ENCODE measurements around the gene PTGFRN.
"Not testable (repeated sequence)": the region's sequence is repeated elsewhere in the genome, so short reads cannot be mapped to it uniquely, and the experiment has no call there.

Gene PTGFRN

GRCh38 chr1:116909512-116910378 is at the start of gene PTGFRN:
PTGFRN (plus strand) TSS chr1:116909916; CDS start chr1:116910204, 288 bp downstream.
- H3K27ac ChIP-seq (ENCODE audit: low read depth, low read length), result peak within 1 kb of the TSS; percentile 79
- peak within 1 kb of the TSS; percentile 68 for H3K9ac ChIP-seq (ENCODE audit: low read length)
- peaks cover 19% of the 10 kb centered on the region for H3K4me1 ChIP-seq (ENCODE audit: control insufficient read depth, insufficient read depth, low read length)
- no peaks in the 10 kb centered on the region for H3K27me3 ChIP-seq (ENCODE audit: control insufficient read depth, insufficient read depth, low read length)
- H3K4me3 ChIP-seq (ENCODE audit: low read length), result peak within 1 kb of the TSS; percentile 81
- no peaks in the 10 kb centered on the region for H3K36me3 ChIP-seq (ENCODE audit: control insufficient read depth, insufficient read depth, low read length)

GRCh38 chr1:116860167-116860566 is 49.5 kb upstream of the PTGFRN start:
- H3K27me3 ChIP-seq (ENCODE audit: control insufficient read depth, insufficient read depth, low read length); H3K4me3 ChIP-seq (ENCODE audit: low read length): not testable (repeated sequence)

GRCh38 chr1:116861137-116861536 is 48.6 kb upstream of the PTGFRN start:
- Histone ChIP-seq H3K36me3 (ENCODE audit: control insufficient read depth, insufficient read depth, low read length) (no peaks in the 10 kb centered on the region), H3K4me1 (ENCODE audit: control insufficient read depth, insufficient read depth, low read length) (peaks cover 2% of the 10 kb centered on the region), H3K9ac (ENCODE audit: low read length) (no peak overlapping the region), H3K4me3 (ENCODE audit: low read length) (no peak overlapping the region), H3K27me3 (ENCODE audit: control insufficient read depth, insufficient read depth, low read length) (no peaks in the 10 kb centered on the region), H3K27ac (ENCODE audit: low read depth, low read length) (no peak overlapping the region)

More at GRCh38 chr1:116860167-116860566, 49.5 kb upstream of the PTGFRN start:
- H3K9ac ChIP-seq (ENCODE audit: low read length); H3K36me3 ChIP-seq (ENCODE audit: control insufficient read depth, insufficient read depth, low read length); H3K27ac ChIP-seq (ENCODE audit: low read depth, low read length): not testable (repeated sequence)
- peaks cover 11% of the 10 kb centered on the region for H3K4me1 ChIP-seq (ENCODE audit: control insufficient read depth, insufficient read depth, low read length)

GRCh38 chr1:116863031-116863430 is 46.7 kb upstream of the PTGFRN start:
- not testable (repeated sequence) for H3K4me3 ChIP-seq (ENCODE audit: low read length); H3K9ac ChIP-seq (ENCODE audit: low read length); H3K4me1 ChIP-seq (ENCODE audit: control insufficient read depth, insufficient read depth, low read length); H3K27ac ChIP-seq (ENCODE audit: low read depth, low read length); H3K36me3 ChIP-seq (ENCODE audit: control insufficient read depth, insufficient read depth, low read length); H3K27me3 ChIP-seq (ENCODE audit: control insufficient read depth, insufficient read depth, low read length)

- H3K27ac ChIP-seq (ENCODE audit: low read depth, low read length); H3K4me3 ChIP-seq (ENCODE audit: low read length); H3K4me1 ChIP-seq (ENCODE audit: control insufficient read depth, insufficient read depth, low read length); H3K27me3 ChIP-seq (ENCODE audit: control insufficient read depth, insufficient read depth, low read length); H3K36me3 ChIP-seq (ENCODE audit: control insufficient read depth, insufficient read depth, low read length); H3K9ac ChIP-seq (ENCODE audit: low read length): not testable (repeated sequence)
Measured at GRCh38 chr1:116866478-116866877, 43.2 kb upstream of the PTGFRN start.

DNA sequence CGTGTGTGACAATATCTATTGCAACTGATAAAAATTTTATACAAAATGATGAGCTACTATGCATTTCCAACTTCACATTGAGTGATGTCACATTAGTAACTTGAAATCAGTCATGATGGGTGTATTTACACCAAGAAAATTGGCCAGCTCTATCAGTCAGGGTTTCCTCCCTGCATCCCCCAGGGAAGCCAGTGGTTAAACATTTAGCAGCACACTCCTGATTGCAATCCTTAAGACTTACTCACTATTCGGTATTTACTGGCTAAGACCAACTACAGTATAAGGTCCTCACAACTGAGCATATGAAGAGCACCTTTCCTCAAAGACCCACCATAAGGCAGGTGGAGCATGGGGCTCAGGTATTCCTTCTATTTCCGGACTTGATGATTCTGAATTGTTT is 41.3 kb upstream of the PTGFRN start:
- Histone ChIP-seq H3K4me1 (ENCODE audit: control insufficient read depth, insufficient read depth, low read length) (no peaks in the 10 kb centered on the region), H3K9ac (ENCODE audit: low read length) (no peak overlapping the region), H3K36me3 (ENCODE audit: control insufficient read depth, insufficient read depth, low read length) (no peaks in the 10 kb centered on the region), H3K27ac (ENCODE audit: low read depth, low read length) (no peak overlapping the region), H3K27me3 (ENCODE audit: control insufficient read depth, insufficient read depth, low read length) (no peaks in the 10 kb centered on the region), H3K4me3 (ENCODE audit: low read length) (no peak overlapping the region)

GRCh38 chr1:116869611-116870010 is 40.1 kb upstream of the PTGFRN start:
- H3K4me3 ChIP-seq (ENCODE audit: low read length), result no peak overlapping the region
- H3K27me3 ChIP-seq (ENCODE audit: control insufficient read depth, insufficient read depth, low read length), result no peaks in the 10 kb centered on the region
- no peaks in the 10 kb centered on the region for H3K4me1 ChIP-seq (ENCODE audit: control insufficient read depth, insufficient read depth, low read length)
- no peak overlapping the region for H3K9ac ChIP-seq (ENCODE audit: low read length)
- no peak overlapping the region for H3K27ac ChIP-seq (ENCODE audit: low read depth, low read length)
- H3K36me3 ChIP-seq (ENCODE audit: control insufficient read depth, insufficient read depth, low read length), result no peaks in the 10 kb centered on the region

- Histone ChIP-seq H3K4me1 (ENCODE audit: control insufficient read depth, insufficient read depth, low read length) (no peaks in the 10 kb centered on the region), H3K36me3 (ENCODE audit: control insufficient read depth, insufficient read depth, low read length) (no peaks in the 10 kb centered on the region), H3K27ac (ENCODE audit: low read depth, low read length) (no peak overlapping the region), H3K9ac (ENCODE audit: low read length) (no peak overlapping the region), H3K27me3 (ENCODE audit: control insufficient read depth, insufficient read depth, low read length) (no peaks in the 10 kb centered on the region), H3K4me3 (ENCODE audit: low read length) (no peak overlapping the region)
Measured at GRCh38 chr1:116870300-116870699, 39.4 kb upstream of the PTGFRN start.

DNA sequence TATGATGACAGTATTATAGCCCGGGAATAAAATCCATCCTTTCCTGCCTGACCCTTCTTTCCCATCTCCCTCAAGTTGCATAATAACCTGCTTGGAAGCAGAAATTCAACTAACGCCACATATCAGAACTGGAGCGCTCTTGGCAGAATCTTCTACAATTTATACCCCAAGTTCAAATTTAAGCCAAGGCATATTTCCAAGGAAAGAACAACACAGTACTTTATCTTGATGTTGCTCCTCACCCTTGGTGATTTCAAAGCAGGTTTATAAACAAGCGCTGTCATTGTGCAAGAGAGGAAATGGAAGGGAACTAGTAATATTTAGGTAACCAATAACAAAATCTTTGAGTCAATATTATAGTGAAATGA is 38.0 kb upstream of the PTGFRN start:
- no peak overlapping the region for H3K4me3 ChIP-seq (ENCODE audit: low read length)
- no peaks in the 10 kb centered on the region for H3K27me3 ChIP-seq (ENCODE audit: control insufficient read depth, insufficient read depth, low read length)
- no peak overlapping the region for H3K9ac ChIP-seq (ENCODE audit: low read length)
- H3K4me1 ChIP-seq (ENCODE audit: control insufficient read depth, insufficient read depth, low read length), result no peaks in the 10 kb centered on the region
- H3K27ac ChIP-seq (ENCODE audit: low read depth, low read length), result no peak overlapping the region
- H3K36me3 ChIP-seq (ENCODE audit: control insufficient read depth, insufficient read depth, low read length), result no peaks in the 10 kb centered on the region

- Histone ChIP-seq H3K27ac (ENCODE audit: low read depth, low read length) (no peak overlapping the region), H3K4me3 (ENCODE audit: low read length) (no peak overlapping the region), H3K36me3 (ENCODE audit: control insufficient read depth, insufficient read depth, low read length) (no peaks in the 10 kb centered on the region), H3K27me3 (ENCODE audit: control insufficient read depth, insufficient read depth, low read length) (no peaks in the 10 kb centered on the region), H3K9ac (ENCODE audit: low read length) (no peak overlapping the region), H3K4me1 (ENCODE audit: control insufficient read depth, insufficient read depth, low read length) (peaks cover 8% of the 10 kb centered on the region)
Measured at GRCh38 chr1:116873680-116874271, 35.9 kb upstream of the PTGFRN start.

- Histone ChIP-seq H3K4me3 (ENCODE audit: low read length) (no peak overlapping the region), H3K27ac (ENCODE audit: low read depth, low read length) (no peak overlapping the region), H3K36me3 (ENCODE audit: control insufficient read depth, insufficient read depth, low read length) (no peaks in the 10 kb centered on the region), H3K4me1 (ENCODE audit: control insufficient read depth, insufficient read depth, low read length) (peaks cover 12% of the 10 kb centered on the region), H3K9ac (ENCODE audit: low read length) (no peak overlapping the region), H3K27me3 (ENCODE audit: control insufficient read depth, insufficient read depth, low read length) (no peaks in the 10 kb centered on the region)
Measured at GRCh38 chr1:116874733-116875249, 34.9 kb upstream of the PTGFRN start.

- Histone ChIP-seq H3K27ac (ENCODE audit: low read depth, low read length) (no peak overlapping the region), H3K36me3 (ENCODE audit: control insufficient read depth, insufficient read depth, low read length) (no peaks in the 10 kb centered on the region), H3K4me1 (ENCODE audit: control insufficient read depth, insufficient read depth, low read length) (peaks cover 12% of the 10 kb centered on the region), H3K4me3 (ENCODE audit: low read length) (no peak overlapping the region), H3K27me3 (ENCODE audit: control insufficient read depth, insufficient read depth, low read length) (no peaks in the 10 kb centered on the region), H3K9ac (ENCODE audit: low read length) (no peak overlapping the region)
Measured at GRCh38 chr1:116875391-116875790, 34.3 kb upstream of the PTGFRN start.

- H3K36me3 ChIP-seq (ENCODE audit: control insufficient read depth, insufficient read depth, low read length), result not testable (repeated sequence)
Measured at GRCh38 chr1:116875946-116876345, 33.8 kb upstream of the PTGFRN start.

More at GRCh38 chr1:116875946-116876345, 33.8 kb upstream of the PTGFRN start:
- not testable (repeated sequence) for H3K9ac ChIP-seq (ENCODE audit: low read length); H3K27ac ChIP-seq (ENCODE audit: low read depth, low read length); H3K4me3 ChIP-seq (ENCODE audit: low read length); H3K27me3 ChIP-seq (ENCODE audit: control insufficient read depth, insufficient read depth, low read length)
- H3K4me1 ChIP-seq (ENCODE audit: control insufficient read depth, insufficient read depth, low read length), result peaks cover 12% of the 10 kb centered on the region

Data from rectal smooth muscle tissue (tissue), 1 donor.